Measurements from ENCODE around the gene GOT1.

The GOT1 gene

GRCh38 chr10:99368646-99369045 is 61.8 kb downstream of the GOT1 start:
- H3K27ac ChIP-seq (ENCODE audit: low read depth, low read length) = no peak overlapping the region
- H3K9ac ChIP-seq (ENCODE audit: low read depth in 1 of 2, low read length in 2 of 2) = no peak overlapping the region
- no peaks in the 10 kb centered on the region for H3K36me3 ChIP-seq (ENCODE audit: control insufficient read depth in 1 of 2, insufficient read depth in 2 of 2, low read length in 2 of 2)
- peaks cover 0 to 3% of the 10 kb centered on the region in 2 donors for H3K4me1 ChIP-seq (ENCODE audit: control insufficient read depth in 1 of 2, insufficient read depth in 2 of 2, low read length in 2 of 2)
- peaks cover 0 to 6% of the 10 kb centered on the region in 2 donors for H3K27me3 ChIP-seq (ENCODE audit: control insufficient read depth in 1 of 2, insufficient read depth in 2 of 2, low read length in 2 of 2)
- H3K9me3 ChIP-seq (ENCODE audit: control insufficient read depth in 1 of 2, low read length in 2 of 2) = no peaks in the 10 kb centered on the region
- no peak overlapping the region for H3K4me3 ChIP-seq (ENCODE audit: low read depth in 1 of 2, low read length in 2 of 2)

GRCh38 chr10:99366666-99367065 is 63.8 kb downstream of the GOT1 start:
- Histone ChIP-seq H3K36me3 (ENCODE audit: control insufficient read depth in 1 of 2, insufficient read depth in 2 of 2, low read length in 2 of 2) (no peaks in the 10 kb centered on the region), H3K9ac (ENCODE audit: low read depth in 1 of 2, low read length in 2 of 2) (no peak overlapping the region), H3K9me3 (ENCODE audit: control insufficient read depth in 1 of 2, low read length in 2 of 2) (no peaks in the 10 kb centered on the region), H3K27me3 (ENCODE audit: control insufficient read depth in 1 of 2, insufficient read depth in 2 of 2, low read length in 2 of 2) (peaks cover 0 to 6% of the 10 kb centered on the region in 2 donors), H3K4me3 (ENCODE audit: low read depth in 1 of 2, low read length in 2 of 2) (no peak overlapping the region), H3K4me1 (ENCODE audit: control insufficient read depth in 1 of 2, insufficient read depth in 2 of 2, low read length in 2 of 2) (peaks cover 0 to 3% of the 10 kb centered on the region in 2 donors), H3K27ac (ENCODE audit: low read depth, low read length) (no peak overlapping the region)

DNA sequence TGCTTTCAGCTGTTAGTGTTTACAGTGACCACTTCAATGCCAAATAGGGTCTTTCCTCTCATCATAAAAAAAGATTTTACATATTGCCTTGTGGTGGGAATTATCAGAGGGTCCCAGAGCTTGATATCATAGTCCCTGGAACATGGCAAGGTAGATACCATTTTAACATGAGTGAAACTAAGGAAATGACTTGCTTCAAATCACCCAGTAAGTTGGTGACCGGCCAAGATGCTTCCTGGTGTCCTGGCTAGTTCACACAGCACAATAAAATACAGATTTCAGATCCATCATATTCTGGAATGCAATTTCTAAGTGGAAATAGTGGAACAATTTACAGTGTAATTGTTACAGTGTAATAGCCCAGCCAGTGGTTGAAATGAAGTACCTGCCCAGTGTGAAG is 64.7 kb downstream of the GOT1 start:
- H3K27me3 ChIP-seq (ENCODE audit: control insufficient read depth in 1 of 2, insufficient read depth in 2 of 2, low read length in 2 of 2) = peaks cover 0 to 6% of the 10 kb centered on the region in 2 donors
- no peaks in the 10 kb centered on the region for H3K4me1 ChIP-seq (ENCODE audit: control insufficient read depth in 1 of 2, insufficient read depth in 2 of 2, low read length in 2 of 2)
- H3K4me3 ChIP-seq (ENCODE audit: low read depth in 1 of 2, low read length in 2 of 2) = no peak overlapping the region
- no peak overlapping the region for H3K27ac ChIP-seq (ENCODE audit: low read depth, low read length)
- no peaks in the 10 kb centered on the region for H3K9me3 ChIP-seq (ENCODE audit: control insufficient read depth in 1 of 2, low read length in 2 of 2)
- H3K9ac ChIP-seq (ENCODE audit: low read depth in 1 of 2, low read length in 2 of 2) = no peak overlapping the region
- no peaks in the 10 kb centered on the region for H3K36me3 ChIP-seq (ENCODE audit: control insufficient read depth in 1 of 2, insufficient read depth in 2 of 2, low read length in 2 of 2)

GRCh38 chr10:99365311-99365710 is 65.1 kb downstream of the GOT1 start:
- no peak overlapping the region for H3K9ac ChIP-seq (ENCODE audit: low read depth in 1 of 2, low read length in 2 of 2)
- H3K36me3 ChIP-seq (ENCODE audit: control insufficient read depth in 1 of 2, insufficient read depth in 2 of 2, low read length in 2 of 2) = no peaks in the 10 kb centered on the region
- H3K27ac ChIP-seq (ENCODE audit: low read depth, low read length) = no peak overlapping the region
- H3K9me3 ChIP-seq (ENCODE audit: control insufficient read depth in 1 of 2, low read length in 2 of 2) = no peaks in the 10 kb centered on the region
- H3K4me1 ChIP-seq (ENCODE audit: control insufficient read depth in 1 of 2, insufficient read depth in 2 of 2, low read length in 2 of 2) = no peaks in the 10 kb centered on the region
- no peak overlapping the region for H3K4me3 ChIP-seq (ENCODE audit: low read depth in 1 of 2, low read length in 2 of 2)
- peaks cover 0 to 6% of the 10 kb centered on the region in 2 donors for H3K27me3 ChIP-seq (ENCODE audit: control insufficient read depth in 1 of 2, insufficient read depth in 2 of 2, low read length in 2 of 2)

- peaks cover 0 to 2% of the 10 kb centered on the region in 2 donors for H3K27me3 ChIP-seq (ENCODE audit: control insufficient read depth in 1 of 2, insufficient read depth in 2 of 2, low read length in 2 of 2)
- H3K27ac ChIP-seq (ENCODE audit: low read depth, low read length) = no peak overlapping the region
- no peaks in the 10 kb centered on the region for H3K4me1 ChIP-seq (ENCODE audit: control insufficient read depth in 1 of 2, insufficient read depth in 2 of 2, low read length in 2 of 2)
- H3K4me3 ChIP-seq (ENCODE audit: low read depth in 1 of 2, low read length in 2 of 2) = no peak overlapping the region
- no peaks in the 10 kb centered on the region for H3K9me3 ChIP-seq (ENCODE audit: control insufficient read depth in 1 of 2, low read length in 2 of 2)
- H3K36me3 ChIP-seq (ENCODE audit: control insufficient read depth in 1 of 2, insufficient read depth in 2 of 2, low read length in 2 of 2) = no peaks in the 10 kb centered on the region
- no peak overlapping the region for H3K9ac ChIP-seq (ENCODE audit: low read depth in 1 of 2, low read length in 2 of 2)
Measured at GRCh38 chr10:99364125-99364524, 66.3 kb downstream of the GOT1 start.

DNA sequence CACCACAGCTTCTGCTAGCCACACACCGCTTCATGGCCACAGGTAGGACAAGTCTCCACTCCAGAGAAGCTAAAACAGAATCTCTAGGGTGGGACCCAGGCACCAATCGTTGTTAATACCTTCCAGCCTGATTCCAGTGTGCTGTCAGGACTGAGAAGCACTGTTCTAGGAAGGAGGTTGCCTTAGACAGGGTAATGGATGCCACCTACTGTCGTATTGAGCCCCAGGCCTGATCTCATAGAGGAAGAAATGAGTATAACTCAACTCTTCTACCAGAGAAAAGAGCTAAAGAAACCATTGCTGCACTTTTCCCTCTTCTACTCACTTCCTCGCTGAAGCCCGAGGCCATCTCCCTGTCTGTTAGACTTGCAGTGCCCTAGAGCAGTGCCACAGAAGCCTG is 69.5 kb downstream of the GOT1 start:
- no peak overlapping the region for H3K27ac ChIP-seq (ENCODE audit: low read depth, low read length)
- H3K4me3 ChIP-seq (ENCODE audit: low read depth in 1 of 2, low read length in 2 of 2) = no peak overlapping the region
- H3K36me3 ChIP-seq (ENCODE audit: control insufficient read depth in 1 of 2, insufficient read depth in 2 of 2, low read length in 2 of 2) = no peaks in the 10 kb centered on the region
- no peaks in the 10 kb centered on the region for H3K27me3 ChIP-seq (ENCODE audit: control insufficient read depth in 1 of 2, insufficient read depth in 2 of 2, low read length in 2 of 2)
- H3K9me3 ChIP-seq (ENCODE audit: control insufficient read depth in 1 of 2, low read length in 2 of 2) = no peaks in the 10 kb centered on the region
- H3K9ac ChIP-seq (ENCODE audit: low read depth in 1 of 2, low read length in 2 of 2) = no peak overlapping the region
- no peaks in the 10 kb centered on the region for H3K4me1 ChIP-seq (ENCODE audit: control insufficient read depth in 1 of 2, insufficient read depth in 2 of 2, low read length in 2 of 2)

DNA sequence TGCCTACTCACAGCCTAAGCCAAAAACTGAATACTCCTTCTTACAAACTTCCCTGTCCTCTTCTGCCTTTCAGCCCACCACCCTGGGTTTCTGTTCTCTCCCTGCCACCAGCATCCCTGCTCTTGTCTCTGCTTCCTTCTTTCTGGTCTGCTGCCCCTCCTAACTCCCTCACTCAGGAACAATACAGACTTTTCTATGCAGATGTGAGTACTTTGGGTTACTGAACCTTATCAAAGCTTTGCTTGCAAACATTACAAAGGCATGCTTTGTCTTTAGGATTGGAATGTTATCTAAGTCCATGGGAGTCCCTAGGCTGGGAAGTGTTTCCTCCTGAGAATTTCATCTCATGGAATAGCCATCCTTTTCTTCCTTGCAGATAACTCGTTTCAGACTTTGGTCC is 72.3 kb downstream of the GOT1 start:
- H3K9me3 ChIP-seq (ENCODE audit: control insufficient read depth in 1 of 2, low read length in 2 of 2) = no peaks in the 10 kb centered on the region
- no peaks in the 10 kb centered on the region for H3K4me1 ChIP-seq (ENCODE audit: control insufficient read depth in 1 of 2, insufficient read depth in 2 of 2, low read length in 2 of 2)
- H3K27ac ChIP-seq (ENCODE audit: low read depth, low read length) = no peak overlapping the region
- no peaks in the 10 kb centered on the region for H3K36me3 ChIP-seq (ENCODE audit: control insufficient read depth in 1 of 2, insufficient read depth in 2 of 2, low read length in 2 of 2)
- no peaks in the 10 kb centered on the region for H3K27me3 ChIP-seq (ENCODE audit: control insufficient read depth in 1 of 2, insufficient read depth in 2 of 2, low read length in 2 of 2)
- no peak overlapping the region for H3K4me3 ChIP-seq (ENCODE audit: low read depth in 1 of 2, low read length in 2 of 2)
- H3K9ac ChIP-seq (ENCODE audit: low read depth in 1 of 2, low read length in 2 of 2) = no peak overlapping the region

GRCh38 chr10:99357691-99358090 is 72.7 kb downstream of the GOT1 start:
- no peaks in the 10 kb centered on the region for H3K36me3 ChIP-seq (ENCODE audit: control insufficient read depth in 1 of 2, insufficient read depth in 2 of 2, low read length in 2 of 2)
- H3K9ac ChIP-seq (ENCODE audit: low read depth in 1 of 2, low read length in 2 of 2) = no peak overlapping the region
- H3K27me3 ChIP-seq (ENCODE audit: control insufficient read depth in 1 of 2, insufficient read depth in 2 of 2, low read length in 2 of 2) = no peaks in the 10 kb centered on the region
- no peaks in the 10 kb centered on the region for H3K4me1 ChIP-seq (ENCODE audit: control insufficient read depth in 1 of 2, insufficient read depth in 2 of 2, low read length in 2 of 2)
- H3K4me3 ChIP-seq (ENCODE audit: low read depth in 1 of 2, low read length in 2 of 2) = no peak overlapping the region
- H3K27ac ChIP-seq (ENCODE audit: low read depth, low read length) = no peak overlapping the region
- H3K9me3 ChIP-seq (ENCODE audit: control insufficient read depth in 1 of 2, low read length in 2 of 2) = no peaks in the 10 kb centered on the region

DNA sequence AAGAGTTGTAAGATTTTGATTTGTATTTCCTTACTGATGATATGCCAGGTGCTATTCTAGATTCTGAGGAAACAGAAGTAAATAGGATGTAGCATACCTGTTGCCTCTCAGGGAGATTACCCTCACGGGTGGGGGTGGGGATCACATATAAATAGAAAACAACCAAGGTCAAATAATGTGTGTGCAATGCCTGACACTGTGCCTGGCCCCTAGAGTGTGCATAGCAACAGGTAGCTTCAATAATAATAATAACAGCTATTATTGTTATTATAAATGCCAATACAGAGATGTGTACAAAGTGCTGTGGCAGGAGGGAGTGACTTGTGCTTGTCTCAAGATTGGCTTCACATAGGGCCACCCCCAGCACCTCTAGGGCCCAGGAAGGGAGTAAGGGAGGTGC is 77.2 kb downstream of the GOT1 start:
- Histone ChIP-seq H3K4me3 (ENCODE audit: low read depth in 1 of 2, low read length in 2 of 2) (no peak overlapping the region), H3K9ac (ENCODE audit: low read depth in 1 of 2, low read length in 2 of 2) (no peak overlapping the region), H3K36me3 (ENCODE audit: control insufficient read depth in 1 of 2, insufficient read depth in 2 of 2, low read length in 2 of 2) (no peaks in the 10 kb centered on the region), H3K9me3 (ENCODE audit: control insufficient read depth in 1 of 2, low read length in 2 of 2) (no peaks in the 10 kb centered on the region), H3K4me1 (ENCODE audit: control insufficient read depth in 1 of 2, insufficient read depth in 2 of 2, low read length in 2 of 2) (no peaks in the 10 kb centered on the region), H3K27ac (ENCODE audit: low read depth, low read length) (no peak overlapping the region), H3K27me3 (ENCODE audit: control insufficient read depth in 1 of 2, insufficient read depth in 2 of 2, low read length in 2 of 2) (no peaks in the 10 kb centered on the region)

DNA sequence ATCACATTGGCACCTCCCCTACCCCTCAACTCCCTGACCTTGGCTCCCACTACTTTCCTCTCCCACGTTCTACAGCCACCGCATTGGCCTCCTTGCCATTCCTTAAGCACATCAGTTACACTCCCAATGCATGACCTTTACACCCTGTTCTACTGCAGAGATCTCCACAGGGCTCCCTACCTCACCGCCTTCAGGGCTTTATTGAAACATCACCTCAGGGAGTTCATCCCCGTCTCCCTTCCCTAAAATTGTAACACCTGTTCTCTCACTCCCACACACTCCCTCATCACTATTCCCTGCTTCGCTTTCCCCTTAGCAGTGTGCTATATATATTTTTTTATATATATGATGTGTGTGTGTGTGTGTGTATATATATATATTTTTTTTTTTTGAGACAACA is 82.8 kb downstream of the GOT1 start:
- H3K9ac ChIP-seq (ENCODE audit: low read depth in 1 of 2, low read length in 2 of 2) = no peak overlapping the region
- H3K4me1 ChIP-seq (ENCODE audit: control insufficient read depth in 1 of 2, insufficient read depth in 2 of 2, low read length in 2 of 2) = no peaks in the 10 kb centered on the region
- H3K4me3 ChIP-seq (ENCODE audit: low read depth in 1 of 2, low read length in 2 of 2) = no peak overlapping the region
- H3K27ac ChIP-seq (ENCODE audit: low read depth, low read length) = no peak overlapping the region
- no peaks in the 10 kb centered on the region for H3K9me3 ChIP-seq (ENCODE audit: control insufficient read depth in 1 of 2, low read length in 2 of 2)
- H3K27me3 ChIP-seq (ENCODE audit: control insufficient read depth in 1 of 2, insufficient read depth in 2 of 2, low read length in 2 of 2) = no peaks in the 10 kb centered on the region
- H3K36me3 ChIP-seq (ENCODE audit: control insufficient read depth in 1 of 2, insufficient read depth in 2 of 2, low read length in 2 of 2) = no peaks in the 10 kb centered on the region
